ENCODE data around the gene ADAMTS9.

DNA sequence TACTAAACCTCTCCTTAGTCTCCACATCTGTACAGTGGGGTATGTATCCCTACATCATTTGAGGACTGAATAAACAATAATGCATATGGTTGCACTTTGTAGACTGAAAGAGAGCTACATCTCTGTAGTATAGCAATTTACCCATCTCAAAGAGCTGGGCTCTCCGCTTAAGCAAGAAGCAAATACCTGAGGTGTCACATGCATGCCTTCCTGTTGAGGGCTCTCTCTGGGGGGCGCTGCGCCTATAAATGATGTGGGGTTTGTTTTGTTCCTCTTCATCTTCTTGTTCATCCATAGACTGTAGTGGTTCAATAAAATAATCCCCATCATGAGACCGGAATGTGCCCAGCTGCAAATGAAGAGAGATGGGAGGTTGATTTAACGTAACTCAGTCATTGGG, 6.8 kb downstream of the ADAMTS9 start:
- TF ChIP-seq YY1 (IDR thresholded peaks at IDR 0.05; ENCODE audit: low read depth) (no peak), EP300 (IDR thresholded peaks at IDR 0.05; ENCODE audit: borderline replicate concordance) (no peak), CREB1 (IDR thresholded peaks at IDR 0.05; ENCODE audit: low read depth) (no peak), TAF1 (IDR thresholded peaks at IDR 0.05; ENCODE audit: low read depth) (no peak), EGR1 (IDR thresholded peaks at IDR 0.05) (no peak), CEBPB (IDR thresholded peaks at IDR 0.05) (no peak), TCF12 (IDR thresholded peaks at IDR 0.05; ENCODE audit: low read depth) (no peak)
- TF ChIP-seq, protein P1, sequence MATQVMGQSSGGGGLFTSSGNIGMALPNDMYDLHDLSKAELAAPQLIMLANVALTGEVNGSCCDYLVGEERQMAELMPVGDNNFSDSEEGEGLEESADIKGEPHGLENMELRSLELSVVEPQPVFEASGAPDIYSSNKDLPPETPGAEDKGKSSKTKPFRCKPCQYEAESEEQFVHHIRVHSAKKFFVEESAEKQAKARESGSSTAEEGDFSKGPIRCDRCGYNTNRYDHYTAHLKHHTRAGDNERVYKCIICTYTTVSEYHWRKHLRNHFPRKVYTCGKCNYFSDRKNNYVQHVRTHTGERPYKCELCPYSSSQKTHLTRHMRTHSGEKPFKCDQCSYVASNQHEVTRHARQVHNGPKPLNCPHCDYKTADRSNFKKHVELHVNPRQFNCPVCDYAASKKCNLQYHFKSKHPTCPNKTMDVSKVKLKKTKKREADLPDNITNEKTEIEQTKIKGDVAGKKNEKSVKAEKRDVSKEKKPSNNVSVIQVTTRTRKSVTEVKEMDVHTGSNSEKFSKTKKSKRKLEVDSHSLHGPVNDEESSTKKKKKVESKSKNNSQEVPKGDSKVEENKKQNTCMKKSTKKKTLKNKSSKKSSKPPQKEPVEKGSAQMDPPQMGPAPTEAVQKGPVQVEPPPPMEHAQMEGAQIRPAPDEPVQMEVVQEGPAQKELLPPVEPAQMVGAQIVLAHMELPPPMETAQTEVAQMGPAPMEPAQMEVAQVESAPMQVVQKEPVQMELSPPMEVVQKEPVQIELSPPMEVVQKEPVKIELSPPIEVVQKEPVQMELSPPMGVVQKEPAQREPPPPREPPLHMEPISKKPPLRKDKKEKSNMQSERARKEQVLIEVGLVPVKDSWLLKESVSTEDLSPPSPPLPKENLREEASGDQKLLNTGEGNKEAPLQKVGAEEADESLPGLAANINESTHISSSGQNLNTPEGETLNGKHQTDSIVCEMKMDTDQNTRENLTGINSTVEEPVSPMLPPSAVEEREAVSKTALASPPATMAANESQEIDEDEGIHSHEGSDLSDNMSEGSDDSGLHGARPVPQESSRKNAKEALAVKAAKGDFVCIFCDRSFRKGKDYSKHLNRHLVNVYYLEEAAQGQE (IDR thresholded peaks at IDR 0.05; ENCODE audit: low read depth), result no peak
- TF ChIP-seq, protein P2, sequence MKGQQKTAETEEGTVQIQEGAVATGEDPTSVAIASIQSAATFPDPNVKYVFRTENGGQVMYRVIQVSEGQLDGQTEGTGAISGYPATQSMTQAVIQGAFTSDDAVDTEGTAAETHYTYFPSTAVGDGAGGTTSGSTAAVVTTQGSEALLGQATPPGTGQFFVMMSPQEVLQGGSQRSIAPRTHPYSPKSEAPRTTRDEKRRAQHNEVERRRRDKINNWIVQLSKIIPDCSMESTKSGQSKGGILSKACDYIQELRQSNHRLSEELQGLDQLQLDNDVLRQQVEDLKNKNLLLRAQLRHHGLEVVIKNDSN (IDR thresholded peaks at IDR 0.05), result no peak

All from Ishikawa (cell line).